Activated naive CD4-positive, alpha-beta T cell (primary cell): ENCODE results near the gene RALBP1.

Experiments used
- DNase-seq, 4 experiments: peaks; one replicate each; lab custom pipeline; 2025; lab: John Stamatoyannopoulos, UW

RALBP1 gene

DNA sequence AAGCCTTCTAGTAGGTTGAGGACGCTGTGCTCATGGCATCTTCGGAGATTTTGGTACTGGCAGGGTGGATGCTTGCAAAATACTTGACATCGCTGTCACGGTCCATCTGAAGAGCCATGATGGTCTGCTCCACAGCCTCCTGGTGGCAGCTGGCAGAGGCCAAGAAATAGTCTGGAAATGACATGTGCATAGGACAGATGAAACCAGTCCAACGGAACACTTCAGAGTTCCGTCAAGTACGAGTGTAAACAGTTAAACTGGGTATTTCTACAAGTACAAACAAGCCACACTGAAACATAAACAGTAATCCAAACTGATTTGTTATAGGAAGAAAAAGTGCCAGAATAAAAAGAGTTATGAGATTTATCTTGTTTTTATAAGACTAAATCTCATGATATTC lies 72.5 kb downstream of the RALBP1 start:
- no peak for DNase-seq

DNA sequence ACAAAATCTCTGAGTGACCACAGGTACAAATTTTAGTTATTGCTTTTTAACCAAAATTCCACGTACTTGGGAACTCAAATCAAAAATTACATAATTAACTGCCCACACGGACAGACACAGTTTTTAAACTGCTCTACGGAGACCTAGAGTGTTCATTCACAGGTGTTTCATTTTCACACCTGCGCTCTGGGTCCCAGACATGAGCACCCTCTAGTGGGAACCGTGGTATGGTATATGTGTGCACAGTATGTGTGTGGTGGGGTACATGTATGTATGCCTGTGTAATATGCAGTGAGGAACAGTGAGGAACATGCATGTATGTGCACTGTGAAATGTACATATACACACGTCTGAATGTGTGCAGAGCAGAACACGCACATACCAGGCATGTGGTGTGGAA lies 74.1 kb downstream of the RALBP1 start:
- no peak for DNase-seq

DNA sequence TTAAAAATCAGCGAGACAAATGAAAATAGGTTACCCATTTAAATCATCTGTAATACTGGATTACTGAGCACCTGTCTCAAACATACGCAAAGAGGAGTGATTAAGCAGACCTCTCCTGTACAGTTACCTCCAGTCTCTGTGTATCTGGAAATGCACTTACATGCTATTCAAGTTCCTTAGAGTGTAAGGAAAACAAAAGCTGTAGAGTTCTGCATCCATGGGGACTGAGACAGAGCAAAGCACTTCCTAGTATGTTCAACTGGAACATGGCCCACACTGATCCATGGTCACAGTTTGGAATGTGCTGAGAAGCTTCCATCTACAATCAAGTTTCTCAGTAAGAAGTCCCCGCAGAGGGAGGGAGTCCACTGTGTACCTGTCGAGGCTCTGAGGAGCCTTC lies 75.1 kb downstream of the RALBP1 start:
- DNase-seq = no peak

DNA sequence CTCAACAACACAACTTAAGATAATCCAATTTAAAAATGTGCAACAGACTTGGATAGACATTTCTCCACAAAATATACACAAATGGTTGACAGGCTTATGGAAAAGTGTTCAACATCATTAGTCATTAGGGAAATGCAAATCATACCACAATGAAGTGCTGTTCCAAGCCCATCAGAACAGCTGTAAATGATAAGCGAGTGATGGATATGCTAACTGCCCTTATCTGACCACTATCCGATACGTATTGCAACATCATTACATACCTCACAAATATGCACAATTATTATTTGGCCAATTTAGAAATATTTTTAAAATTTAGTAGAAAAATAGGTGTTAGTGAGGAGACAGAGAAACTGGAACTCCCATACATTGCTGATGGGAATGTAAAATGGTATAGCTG lies 76.9 kb downstream of the RALBP1 start:
- no peak for DNase-seq

DNA sequence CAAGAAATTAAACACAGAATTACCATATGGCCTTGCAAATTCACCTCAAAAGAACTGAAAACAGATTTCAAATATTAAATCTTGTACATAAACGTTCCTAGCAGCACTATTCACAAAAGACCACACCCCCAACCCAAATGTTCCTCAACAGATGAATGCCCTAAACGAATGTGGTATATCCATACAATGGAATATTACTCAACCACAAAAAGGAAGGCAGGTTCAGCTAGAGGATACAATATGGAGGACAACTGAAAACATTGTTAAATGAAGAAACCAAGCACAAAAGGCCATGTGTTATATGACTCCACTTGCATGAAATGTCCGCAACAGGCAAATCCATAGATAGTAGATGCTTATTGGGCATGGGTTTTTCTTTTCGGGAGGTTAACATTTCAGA lies 77.3 kb downstream of the RALBP1 start:
- DNase-seq = no peak

DNA sequence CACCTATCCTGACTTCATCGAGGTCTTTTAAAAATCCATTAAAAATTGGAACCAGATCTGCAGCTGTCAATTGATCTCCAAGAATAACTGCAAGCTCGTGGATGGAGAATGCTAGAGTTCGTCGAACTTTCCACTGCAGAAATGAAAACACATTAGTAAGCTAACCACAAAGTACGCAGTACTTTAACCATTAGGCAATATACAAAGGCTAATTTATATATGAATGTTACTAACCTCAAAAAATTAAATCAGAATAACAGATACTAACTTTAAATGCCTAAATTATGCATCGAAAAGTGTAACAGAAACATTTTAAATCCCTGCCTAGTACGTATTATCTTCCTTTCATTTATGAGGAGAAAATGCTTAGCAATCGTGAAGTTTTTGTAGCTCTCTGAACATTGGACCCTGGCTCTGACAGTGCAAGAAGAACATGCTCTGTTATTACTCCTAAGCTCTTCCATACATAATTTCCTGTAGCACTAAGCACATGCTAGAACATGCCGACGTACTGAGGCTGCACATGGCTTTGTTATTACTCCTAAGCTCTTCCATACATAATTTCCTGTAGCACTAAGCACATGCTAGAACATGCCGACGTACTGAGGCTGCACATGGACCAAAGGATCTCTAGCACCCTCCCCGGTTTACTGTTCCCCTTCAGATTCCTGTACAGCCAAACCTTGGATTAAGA lies 82.1 kb downstream of the RALBP1 start:
- no peak for DNase-seq

DNA sequence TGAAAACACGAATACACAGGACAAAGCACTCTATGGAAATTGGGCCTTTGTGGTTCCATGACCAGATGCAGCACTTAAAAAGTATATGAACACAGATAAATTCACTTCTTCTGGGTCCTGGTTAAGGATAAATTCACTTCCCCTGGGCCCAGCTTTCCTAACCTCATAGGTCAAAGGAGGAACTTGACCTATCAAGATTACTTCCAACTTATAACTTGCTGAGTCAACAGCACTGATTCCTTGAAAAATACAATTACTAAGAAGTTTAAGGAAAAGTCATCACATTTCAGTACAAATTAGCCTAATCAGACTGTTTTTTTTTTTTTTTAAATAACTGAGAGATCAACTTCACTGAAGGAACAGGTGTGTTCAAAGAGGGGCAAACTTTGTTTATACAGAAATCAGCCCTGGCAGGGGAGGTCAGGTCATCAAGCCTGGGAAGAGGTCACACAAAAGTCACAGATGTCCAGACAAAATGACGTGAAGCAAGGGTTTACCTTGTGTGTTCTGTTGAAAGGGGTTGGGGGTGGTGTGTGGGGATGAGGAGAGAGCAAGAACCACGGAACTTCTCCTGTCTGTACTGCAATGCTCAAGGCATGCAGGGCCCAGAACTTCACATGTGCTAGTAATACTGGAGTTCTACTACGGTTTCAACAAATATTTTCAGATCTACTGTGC lies 83.2 kb downstream of the RALBP1 start:
- no peak for DNase-seq

DNA sequence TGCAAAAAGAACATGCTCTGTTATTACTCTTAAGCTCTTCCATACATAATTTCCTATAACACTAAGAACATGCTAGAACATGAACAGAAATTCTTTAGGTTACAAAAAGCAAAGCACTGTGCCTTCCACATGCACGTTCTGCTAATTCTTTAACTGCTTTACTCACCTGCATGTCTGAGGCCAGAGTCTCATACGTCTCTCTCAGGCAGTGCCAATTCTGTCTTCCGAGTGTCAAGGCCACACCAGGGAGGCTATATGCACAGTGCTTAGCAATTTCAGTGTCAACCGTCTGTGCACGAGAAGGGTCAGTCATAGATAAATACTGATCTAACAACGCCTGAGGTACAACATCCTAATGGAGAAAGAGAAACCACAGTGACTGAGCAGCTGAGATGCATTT lies 83.9 kb downstream of the RALBP1 start:
- no peak for DNase-seq

DNA sequence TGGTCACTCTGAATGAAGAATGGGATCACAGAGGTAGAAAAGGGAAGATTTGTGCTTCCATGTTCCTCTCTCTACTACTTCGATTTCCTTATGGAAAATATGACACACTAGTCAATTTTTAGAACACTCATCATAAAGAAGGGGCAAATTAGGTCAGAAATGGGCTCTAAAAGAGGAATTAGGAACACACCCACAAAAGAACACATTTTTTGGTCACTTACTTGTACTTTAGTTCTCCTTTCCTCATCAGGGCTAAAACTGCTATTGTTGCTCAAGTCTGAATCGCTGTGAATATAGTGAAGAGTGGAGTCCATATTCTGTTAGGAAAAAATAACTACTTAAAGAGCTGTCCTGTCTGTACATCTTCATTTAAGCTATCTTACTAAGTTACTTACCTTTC lies 86.4 kb downstream of the RALBP1 start:
- no peak for DNase-seq

DNA sequence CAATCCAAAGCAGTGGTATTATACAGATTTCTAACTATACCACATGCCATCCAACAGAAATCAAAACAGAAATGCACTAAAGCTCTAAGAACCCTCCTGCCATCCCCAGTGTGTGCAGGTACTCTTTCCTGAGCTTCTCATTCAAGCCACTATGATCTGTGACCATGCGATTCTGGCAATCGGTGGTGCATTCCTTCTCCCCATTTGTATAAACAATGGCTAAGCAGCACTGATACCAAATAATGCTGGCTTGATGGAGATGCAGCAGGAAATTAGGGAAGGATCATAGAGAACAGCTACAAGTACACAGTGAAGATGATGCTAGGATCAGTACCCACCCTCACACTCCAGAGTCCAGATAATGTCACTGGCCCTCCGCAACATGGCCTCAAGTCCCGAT lies 87.3 kb downstream of the RALBP1 start:
- DNase-seq = no peak

DNA sequence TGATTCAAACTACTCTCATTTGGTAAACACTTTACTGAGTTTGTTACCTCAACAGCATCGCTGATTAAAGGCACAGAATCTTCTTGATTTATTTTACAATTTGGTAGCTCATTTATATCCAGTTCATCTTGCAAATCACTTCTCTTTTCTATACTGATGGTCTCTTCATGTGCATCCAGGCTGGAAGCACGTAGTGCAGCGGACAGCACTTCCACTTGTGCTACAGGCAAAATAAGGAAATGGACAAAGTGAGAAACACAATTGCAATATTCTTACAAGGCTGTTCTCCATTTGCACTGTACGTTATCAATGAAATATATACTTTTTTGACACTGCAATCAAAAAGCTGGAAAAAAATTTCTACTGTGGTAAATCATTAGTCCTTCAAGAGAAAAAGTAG lies 88.0 kb downstream of the RALBP1 start:
- DNase-seq = no peak

DNA sequence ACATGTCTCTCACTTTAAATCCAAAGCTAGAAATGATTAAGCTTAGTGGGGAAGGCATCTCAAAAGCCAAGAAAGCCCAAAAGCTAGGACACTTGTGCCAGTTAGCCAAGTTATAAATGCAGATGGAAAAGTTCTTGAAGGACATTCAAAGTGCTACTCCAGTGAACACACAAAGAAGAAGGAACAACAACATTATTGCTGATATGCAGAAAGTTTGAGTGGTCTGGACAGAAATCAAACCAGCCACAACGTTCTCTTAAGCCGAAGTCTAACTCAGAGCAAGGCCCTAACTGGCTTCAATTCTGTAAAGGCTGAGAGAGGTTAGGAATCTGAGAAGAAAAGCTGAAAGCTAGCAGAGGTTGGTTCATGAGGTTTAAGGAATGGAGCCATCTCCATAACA lies 90.1 kb downstream of the RALBP1 start:
- no peak for DNase-seq

DNA sequence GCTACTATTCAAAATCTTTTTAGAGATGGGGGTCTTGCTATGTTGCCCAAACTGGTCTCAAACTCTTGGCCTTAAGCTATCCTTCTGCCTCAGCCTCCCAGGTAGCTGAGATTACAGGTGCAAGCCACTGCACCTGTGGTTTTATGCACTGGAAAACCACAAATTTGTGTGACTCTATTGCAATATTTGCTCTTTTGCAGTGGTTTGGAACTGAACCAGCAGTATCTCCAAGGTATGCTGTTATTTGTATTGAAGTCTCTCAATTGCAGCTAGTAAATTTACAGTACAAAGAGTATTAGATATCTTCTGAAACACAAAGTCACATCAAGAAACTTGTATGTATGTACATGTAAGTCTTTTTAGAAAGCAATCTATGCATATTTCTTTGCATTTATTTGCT lies 92.9 kb downstream of the RALBP1 start:
- no peak for DNase-seq

DNA sequence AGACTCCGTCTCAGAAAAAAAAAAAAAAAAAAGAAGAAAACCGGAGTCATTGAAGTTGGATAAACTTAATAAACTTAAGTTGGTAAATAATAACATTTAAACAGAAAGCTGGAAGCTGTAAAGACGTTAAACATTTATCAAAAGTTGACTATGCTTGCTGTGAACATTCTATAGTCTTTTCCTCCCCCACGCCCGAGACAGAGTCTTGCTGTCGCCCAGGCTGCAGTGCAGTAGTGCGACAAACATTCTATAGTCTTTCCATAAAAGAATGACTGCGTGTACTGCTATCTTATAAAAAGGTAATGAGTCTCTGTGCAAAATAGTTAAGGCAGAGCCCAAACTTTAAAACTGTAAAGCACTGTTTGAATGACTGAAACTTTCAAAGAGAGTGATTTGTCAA lies 93.9 kb downstream of the RALBP1 start:
- DNase-seq = no peak

DNA sequence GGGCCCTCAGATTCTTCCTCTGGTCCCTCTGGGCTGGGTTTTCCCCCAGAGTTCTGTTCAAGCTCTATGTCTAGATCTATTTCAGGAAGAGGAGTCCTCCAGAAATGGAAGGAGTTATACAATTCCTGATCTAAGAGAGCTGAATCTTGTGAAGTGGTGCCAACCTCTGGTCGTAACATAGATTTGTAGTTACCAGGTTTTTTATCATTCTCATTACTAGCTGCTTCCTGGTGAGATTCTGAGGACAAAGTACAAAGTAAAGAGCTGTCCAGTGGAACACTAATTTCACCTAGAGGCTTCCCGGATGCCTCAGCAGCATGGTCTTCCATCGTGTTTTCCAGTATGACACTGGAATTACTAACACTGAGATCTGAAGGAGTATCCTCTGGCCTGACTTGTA lies 94.9 kb downstream of the RALBP1 start:
- no peak for DNase-seq

DNA sequence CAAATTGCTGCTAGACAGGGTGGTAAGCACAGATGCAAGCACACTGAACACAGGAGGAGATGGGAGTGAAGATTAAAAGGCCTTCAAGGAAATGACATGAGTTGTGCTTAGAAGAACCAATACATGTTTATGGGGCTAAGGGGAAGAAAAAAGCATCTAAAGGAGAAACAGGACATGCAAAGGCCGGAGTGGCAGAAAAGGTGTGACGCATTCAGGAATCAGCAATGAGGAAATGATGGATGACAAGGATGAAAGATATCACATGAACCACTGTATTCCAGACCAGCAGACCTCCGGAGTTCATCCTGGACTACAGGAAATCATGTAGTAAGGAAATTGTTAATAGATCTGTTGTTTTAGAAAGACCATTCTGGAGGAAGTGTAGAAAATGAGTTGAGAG lies 96.2 kb downstream of the RALBP1 start:
- DNase-seq = no peak

DNA sequence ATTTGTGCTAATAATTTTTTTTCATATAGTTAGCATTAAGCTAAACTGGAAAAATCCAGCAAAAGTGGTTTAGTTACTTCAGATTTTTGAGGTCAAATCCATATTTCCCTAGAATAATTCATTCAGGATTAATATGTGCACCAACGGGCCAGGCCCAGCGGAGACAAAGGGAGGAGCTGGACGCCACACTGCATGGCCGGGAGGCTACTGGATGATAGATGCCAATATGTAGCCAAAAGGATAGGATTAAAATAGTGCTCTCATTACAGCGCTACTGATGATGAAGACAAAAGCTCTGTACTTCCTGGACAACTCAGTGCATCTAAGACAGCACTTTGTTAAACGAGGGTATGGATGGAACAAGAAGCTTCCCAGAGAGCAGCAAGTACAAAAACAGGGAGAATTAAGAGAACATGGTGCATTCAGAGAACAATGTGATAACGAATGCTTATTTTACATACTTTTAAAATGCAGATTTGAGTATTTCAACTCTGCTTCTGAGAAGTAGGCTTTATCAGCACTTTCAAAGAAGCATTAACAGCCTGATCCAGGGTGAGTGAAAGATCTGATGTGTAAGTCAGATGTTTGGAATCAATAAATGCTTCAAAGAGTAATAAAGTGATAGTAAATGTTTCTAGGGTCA lies 99.3 kb downstream of the RALBP1 start:
- no peak for DNase-seq

DNA sequence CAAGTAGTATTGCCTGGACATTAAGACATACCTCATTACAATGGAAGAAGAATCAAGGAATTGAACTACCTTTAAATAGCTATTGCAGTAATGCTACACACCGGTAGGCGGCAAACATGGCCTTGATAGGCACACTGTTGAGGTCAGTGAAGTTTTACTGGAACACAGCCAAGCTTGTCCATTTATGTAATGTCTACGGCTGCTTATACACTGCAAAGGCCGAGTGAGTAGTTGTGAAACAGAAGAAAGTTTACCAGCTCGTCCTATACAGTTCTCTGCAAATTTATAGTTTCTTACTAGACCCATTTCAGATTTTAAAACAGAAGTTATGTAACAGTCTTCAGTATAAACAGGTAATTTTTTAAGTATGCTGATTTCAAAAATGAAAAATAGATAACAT lies 100.2 kb downstream of the RALBP1 start:
- no peak for DNase-seq

DNA sequence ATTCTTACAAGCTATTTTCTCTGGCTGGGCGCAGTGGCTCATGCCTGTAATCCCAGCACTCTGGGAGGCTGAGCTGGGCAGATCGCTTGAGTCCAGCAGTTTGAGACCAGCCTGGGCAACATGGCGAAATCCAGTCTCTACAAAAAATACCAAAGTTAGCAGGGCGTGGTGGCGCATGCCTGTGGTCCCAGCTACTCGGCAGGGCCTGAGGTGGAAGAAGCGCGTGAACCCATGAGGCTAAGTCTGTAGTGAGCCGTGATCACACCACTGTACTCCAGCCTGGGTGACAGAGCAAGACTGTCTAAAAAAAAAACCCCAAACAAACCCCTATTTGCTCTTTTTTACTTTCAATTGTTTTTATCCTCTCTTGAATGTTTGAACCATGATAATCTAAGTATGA lies 102.0 kb downstream of the RALBP1 start:
- DNase-seq = no peak

DNA sequence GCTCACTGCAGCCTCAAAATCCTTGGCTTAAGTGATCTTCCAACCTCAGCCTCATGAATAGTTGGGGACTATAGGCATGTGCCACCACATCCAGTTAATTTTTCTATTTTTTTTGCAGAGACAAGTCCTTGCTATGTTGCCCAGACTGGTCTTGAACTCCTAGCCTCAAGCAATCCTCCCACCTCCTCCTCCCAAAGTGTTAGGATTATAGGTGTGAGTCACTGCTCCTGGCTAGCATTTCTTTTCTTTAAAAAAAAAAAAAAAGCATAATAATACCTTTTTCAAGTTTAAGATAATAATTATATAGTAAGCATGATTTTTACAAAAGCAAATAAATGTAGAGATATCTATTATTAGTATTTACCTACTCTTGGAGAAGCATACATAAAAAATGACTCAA lies 103.0 kb downstream of the RALBP1 start:
- DNase-seq = no peak

DNA sequence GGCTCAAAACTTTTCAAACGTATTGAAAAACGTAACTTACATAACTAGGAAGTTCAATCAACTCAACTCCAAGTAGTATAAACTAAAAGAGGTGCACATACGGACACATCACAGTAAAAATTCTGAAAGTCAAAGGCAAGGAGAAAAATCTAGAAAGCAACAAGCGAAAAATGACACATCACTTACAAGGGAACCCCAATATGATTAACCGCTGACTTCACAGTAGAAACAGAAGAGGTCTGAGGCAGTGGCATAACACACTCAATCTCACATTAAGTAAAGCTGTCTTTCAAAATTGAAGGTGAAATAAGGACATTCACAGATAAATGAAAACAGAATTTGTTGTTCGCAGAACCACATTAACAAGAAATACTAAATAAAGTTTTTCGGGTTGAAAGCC lies 106.4 kb downstream of the RALBP1 start:
- DNase-seq = no peak

DNA sequence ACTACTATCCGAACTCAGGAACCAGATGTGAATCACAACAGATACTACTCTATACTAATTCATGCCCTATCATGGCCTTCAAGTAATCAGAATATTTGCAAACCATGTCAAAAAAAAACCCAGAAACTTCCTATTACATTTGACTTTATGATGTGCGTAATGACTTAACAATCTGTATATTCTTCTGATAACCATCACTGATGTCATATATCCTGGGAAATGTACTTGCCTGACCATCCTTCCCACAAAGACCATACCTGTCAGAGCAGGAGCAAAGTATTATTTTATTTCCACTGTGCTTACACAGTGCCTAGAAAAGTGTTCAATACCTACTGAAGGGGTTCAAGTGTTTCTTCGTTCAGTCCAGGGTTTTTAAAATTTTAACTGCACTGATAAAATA lies 111.5 kb downstream of the RALBP1 start:
- DNase-seq = no peak
